Measurements from ENCODE around the gene TLE1. TPM values are rescaled to one million over a fixed set of nuclear protein-coding genes. Genes with fewer than 3 reads are reported as not detected.

The TLE1 gene
- polyA plus RNA-seq, 3 donors, result 0.46 to 2.5 (median 1.2) TPM

DNA sequence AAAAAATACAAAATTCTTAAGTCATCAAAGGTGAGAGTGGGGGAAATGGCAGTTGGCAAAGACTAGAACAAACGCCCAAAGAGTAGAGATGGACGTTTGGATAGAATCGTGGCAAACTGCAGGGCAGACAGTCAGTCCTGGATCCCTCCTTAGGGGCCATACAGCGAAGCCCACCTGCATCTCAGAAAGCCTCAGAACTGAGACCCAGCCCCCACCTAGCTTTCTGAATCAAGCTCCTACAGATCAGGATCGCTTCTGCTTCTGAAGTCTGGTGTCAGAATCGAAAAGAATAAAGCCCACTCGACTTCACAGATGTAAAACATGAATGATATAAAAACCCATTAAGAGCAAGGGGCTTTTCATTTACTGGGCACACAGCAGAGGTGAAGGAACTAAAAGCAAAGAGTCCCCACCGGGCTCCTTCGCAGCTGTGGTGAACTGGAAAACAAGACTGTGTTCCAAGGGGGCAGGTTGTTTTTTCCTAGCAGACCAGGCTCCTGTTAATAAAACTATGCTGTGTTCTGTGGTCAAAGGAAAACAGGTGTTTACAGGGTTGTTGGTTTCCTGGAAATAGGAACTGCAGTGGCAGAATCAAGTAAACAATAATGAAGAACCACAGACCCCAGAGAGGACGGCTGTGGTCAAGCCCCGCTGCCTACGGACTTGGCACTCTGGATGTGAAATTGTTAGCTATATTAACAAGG, 91.8 kb downstream of the TLE1 start:
- H3K27ac Mint-ChIP-seq, result peak overlapping the region in 1 of 7 donors; percentile 45
- Histone ChIP-seq H3K27me3 (ENCODE audit: control insufficient read depth in 2 of 2, insufficient read depth in 2 of 2, low read length in 2 of 2) (no peaks in the 10 kb centered on the region), H2AFZ (ENCODE audit: insufficient read depth, low read depth, low read length, poor library complexity, severe bottlenecking) (no peak overlapping the region), H3K4me3 (replicated peaks in 1 of 3; ENCODE audit: low read depth in 2 of 3, low read length in 3 of 3) (no peak overlapping the region), H3K4me1 (ENCODE audit: control insufficient read depth in 1 of 2, insufficient read depth in 2 of 2, low read length in 2 of 2) (peaks cover 19 to 34% of the 10 kb centered on the region in 2 donors), H3K79me2 (ENCODE audit: insufficient read depth, low read length) (no peaks in the 10 kb centered on the region), H3K4me2 (replicated peaks; ENCODE audit: extremely low read depth, low read length, poor library complexity, severe bottlenecking) (no peak overlapping the region), H3K27ac (ENCODE audit: low read depth in 1 of 2, low read length in 2 of 2) (no peak overlapping the region), H3K36me3 (replicated peaks in 1 of 2; ENCODE audit: control insufficient read depth in 1 of 2, insufficient read depth in 2 of 2, low read length in 2 of 2) (no peaks in the 10 kb centered on the region), H4K20me1 (ENCODE audit: insufficient read depth, low read length) (no peaks in the 10 kb centered on the region), H3K9ac (ENCODE audit: insufficient read depth, low read length, poor library complexity, severe bottlenecking) (no peak overlapping the region), H3K9me3 (replicated peaks in 1 of 2; ENCODE audit: control insufficient read depth in 1 of 2, insufficient read depth in 1 of 2, low read length in 2 of 2) (no peaks in the 10 kb centered on the region)
- peaks cover 0 to 4% (median 0%) of the 10 kb centered on the region in 7 donors for H3K9me3 Mint-ChIP-seq
- TF ChIP-seq, protein P1, sequence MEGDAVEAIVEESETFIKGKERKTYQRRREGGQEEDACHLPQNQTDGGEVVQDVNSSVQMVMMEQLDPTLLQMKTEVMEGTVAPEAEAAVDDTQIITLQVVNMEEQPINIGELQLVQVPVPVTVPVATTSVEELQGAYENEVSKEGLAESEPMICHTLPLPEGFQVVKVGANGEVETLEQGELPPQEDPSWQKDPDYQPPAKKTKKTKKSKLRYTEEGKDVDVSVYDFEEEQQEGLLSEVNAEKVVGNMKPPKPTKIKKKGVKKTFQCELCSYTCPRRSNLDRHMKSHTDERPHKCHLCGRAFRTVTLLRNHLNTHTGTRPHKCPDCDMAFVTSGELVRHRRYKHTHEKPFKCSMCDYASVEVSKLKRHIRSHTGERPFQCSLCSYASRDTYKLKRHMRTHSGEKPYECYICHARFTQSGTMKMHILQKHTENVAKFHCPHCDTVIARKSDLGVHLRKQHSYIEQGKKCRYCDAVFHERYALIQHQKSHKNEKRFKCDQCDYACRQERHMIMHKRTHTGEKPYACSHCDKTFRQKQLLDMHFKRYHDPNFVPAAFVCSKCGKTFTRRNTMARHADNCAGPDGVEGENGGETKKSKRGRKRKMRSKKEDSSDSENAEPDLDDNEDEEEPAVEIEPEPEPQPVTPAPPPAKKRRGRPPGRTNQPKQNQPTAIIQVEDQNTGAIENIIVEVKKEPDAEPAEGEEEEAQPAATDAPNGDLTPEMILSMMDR (IDR thresholded peaks at IDR 0.05), result no peak
- no peak overlapping the region for H3K4me3 Mint-ChIP-seq
- H3K36me3 Mint-ChIP-seq, result peaks cover 7 to 11% of the 10 kb centered on the region in 2 donors
- H3K27me3 Mint-ChIP-seq (ENCODE audit: low read depth in 3 of 3), result peaks cover 0 to 1% (median 0%) of the 10 kb centered on the region in 3 donors
- no peak for DNase-seq
- 87% methylated on average over 5 of the region's 12 CpGs for WGBS (ENCODE audit: insufficient coverage)
- H3K4me1 Mint-ChIP-seq, result peaks cover 35% of the 10 kb centered on the region
- intact Hi-C loops (cut with micrococcal nuclease), result no loop called here

DNA sequence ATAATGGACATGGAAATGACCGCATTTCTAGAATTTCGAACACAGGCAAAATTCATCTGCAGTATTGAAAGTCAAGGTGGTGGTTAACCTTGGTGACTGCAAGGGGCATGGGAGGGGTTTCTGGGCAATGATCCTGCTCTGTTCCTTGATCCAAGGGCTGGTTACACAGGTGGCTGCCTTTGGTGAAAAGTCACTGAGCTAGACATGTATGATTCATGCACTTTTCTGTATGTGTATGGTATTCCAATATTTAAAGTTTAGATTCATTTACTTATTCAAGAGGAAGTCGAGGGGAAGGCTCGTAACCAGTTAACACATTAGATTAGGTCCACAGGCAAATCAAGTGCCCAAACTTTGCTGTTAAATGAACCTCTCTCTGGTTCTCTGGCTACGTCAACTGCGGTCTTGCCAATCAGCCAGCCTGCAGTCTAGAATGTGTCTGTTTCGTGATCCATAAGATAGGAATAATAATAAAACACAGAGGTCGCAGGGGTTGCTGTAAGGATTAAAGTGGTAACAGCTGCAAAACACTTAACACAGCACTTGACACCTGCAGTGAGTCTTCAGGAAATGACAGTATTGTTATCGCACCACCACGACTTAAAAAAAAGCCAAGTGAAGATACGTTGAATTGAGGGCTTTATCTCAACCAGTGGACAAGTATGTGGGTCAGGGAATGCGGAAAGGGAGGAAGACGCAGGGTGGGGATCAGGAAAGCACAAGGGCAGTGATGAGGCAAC, 92.5 kb downstream of the TLE1 start:
- Histone ChIP-seq H3K4me3 (replicated peaks in 1 of 3; ENCODE audit: low read depth in 2 of 3, low read length in 3 of 3) (no peak overlapping the region), H3K27me3 (ENCODE audit: control insufficient read depth in 2 of 2, insufficient read depth in 2 of 2, low read length in 2 of 2) (no peaks in the 10 kb centered on the region), H3K36me3 (replicated peaks in 1 of 2; ENCODE audit: control insufficient read depth in 1 of 2, insufficient read depth in 2 of 2, low read length in 2 of 2) (no peaks in the 10 kb centered on the region), H4K20me1 (ENCODE audit: insufficient read depth, low read length) (no peaks in the 10 kb centered on the region), H3K9ac (ENCODE audit: insufficient read depth, low read length, poor library complexity, severe bottlenecking) (no peak overlapping the region), H3K4me1 (ENCODE audit: control insufficient read depth in 1 of 2, insufficient read depth in 2 of 2, low read length in 2 of 2) (peaks cover 24 to 41% of the 10 kb centered on the region in 2 donors), H3K79me2 (ENCODE audit: insufficient read depth, low read length) (no peaks in the 10 kb centered on the region), H2AFZ (ENCODE audit: insufficient read depth, low read depth, low read length, poor library complexity, severe bottlenecking) (no peak overlapping the region), H3K9me3 (replicated peaks in 1 of 2; ENCODE audit: control insufficient read depth in 1 of 2, insufficient read depth in 1 of 2, low read length in 2 of 2) (no peaks in the 10 kb centered on the region), H3K27ac (ENCODE audit: low read depth in 1 of 2, low read length in 2 of 2) (no peak overlapping the region), H3K4me2 (replicated peaks; ENCODE audit: extremely low read depth, low read length, poor library complexity, severe bottlenecking) (no peak overlapping the region)
- TF ChIP-seq, protein P1 (IDR thresholded peaks at IDR 0.05), result no peak
- intact Hi-C loops (cut with micrococcal nuclease), result no loop called here
- Mint-ChIP-seq H3K36me3 (peaks cover 5 to 11% of the 10 kb centered on the region in 2 donors), H3K9me3 (peaks cover 0 to 4% (median 0%) of the 10 kb centered on the region in 7 donors), H3K27ac (no peak overlapping the region), H3K27me3 (ENCODE audit: low read depth in 3 of 3) (peaks cover 0 to 1% (median 0%) of the 10 kb centered on the region in 3 donors), H3K4me1 (peaks cover 40% of the 10 kb centered on the region), H3K4me3 (no peak overlapping the region)
- 84% methylated on average over 6 of the region's 13 CpGs for WGBS (ENCODE audit: insufficient coverage)
- no peak for DNase-seq
